Measurements from ENCODE around the gene MAN1B1. TPM values are rescaled to one million over a fixed set of nuclear protein-coding genes. Genes with fewer than 3 reads are reported as not detected.
"Not testable (repeated sequence)": the region's sequence is repeated elsewhere in the genome, so short reads cannot be mapped to it uniquely, and the experiment has no call there.

Gene MAN1B1
- total RNA-seq, 1 donor from 2014 or later, result 55.1 TPM

DNA sequence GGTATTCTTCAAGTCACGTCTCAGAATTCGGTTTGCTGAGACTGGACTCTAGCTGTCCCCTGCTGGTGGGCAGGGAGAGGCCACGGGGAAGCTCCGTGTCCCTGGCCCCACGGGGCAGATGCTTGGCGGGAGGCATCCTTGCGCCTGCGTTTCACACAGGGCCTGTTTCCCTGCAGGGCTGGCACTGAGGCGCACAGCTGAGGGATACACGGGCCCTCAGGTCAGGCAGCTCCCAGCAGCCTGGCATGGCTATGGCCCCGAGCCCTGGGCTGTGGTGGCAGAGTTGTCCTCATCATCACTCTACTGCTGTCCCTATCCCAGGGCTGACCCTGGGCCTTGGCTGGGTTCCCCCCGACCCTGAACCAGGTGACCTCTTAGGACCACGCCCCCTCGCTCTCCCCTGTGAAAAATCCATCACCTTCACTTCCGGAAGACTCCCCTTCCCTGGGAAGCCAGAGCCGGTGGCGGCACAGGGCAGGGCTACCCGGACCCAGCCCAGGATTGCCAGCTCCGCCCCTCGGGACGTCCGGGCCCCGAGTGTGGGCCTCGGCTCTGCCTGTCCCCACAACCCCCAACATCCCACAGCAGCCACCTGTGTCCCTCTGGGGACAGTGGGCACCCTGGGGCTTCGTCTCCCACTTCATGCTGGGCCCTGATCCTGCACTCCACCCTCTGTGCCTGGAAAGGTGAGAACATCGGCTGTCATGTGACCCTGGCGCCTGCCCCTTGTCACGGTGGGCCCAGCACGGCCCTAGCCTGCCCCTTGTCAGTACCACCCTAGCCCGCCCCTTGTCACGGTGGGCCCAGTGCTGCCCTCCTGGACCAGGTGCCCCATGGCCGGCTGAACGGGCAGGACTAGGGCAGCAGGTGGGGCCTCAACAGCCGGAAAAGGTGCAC is 22.7 kb downstream of the MAN1B1 start:
- intact Hi-C loops (cut with micrococcal nuclease), result no loop called here

DNA sequence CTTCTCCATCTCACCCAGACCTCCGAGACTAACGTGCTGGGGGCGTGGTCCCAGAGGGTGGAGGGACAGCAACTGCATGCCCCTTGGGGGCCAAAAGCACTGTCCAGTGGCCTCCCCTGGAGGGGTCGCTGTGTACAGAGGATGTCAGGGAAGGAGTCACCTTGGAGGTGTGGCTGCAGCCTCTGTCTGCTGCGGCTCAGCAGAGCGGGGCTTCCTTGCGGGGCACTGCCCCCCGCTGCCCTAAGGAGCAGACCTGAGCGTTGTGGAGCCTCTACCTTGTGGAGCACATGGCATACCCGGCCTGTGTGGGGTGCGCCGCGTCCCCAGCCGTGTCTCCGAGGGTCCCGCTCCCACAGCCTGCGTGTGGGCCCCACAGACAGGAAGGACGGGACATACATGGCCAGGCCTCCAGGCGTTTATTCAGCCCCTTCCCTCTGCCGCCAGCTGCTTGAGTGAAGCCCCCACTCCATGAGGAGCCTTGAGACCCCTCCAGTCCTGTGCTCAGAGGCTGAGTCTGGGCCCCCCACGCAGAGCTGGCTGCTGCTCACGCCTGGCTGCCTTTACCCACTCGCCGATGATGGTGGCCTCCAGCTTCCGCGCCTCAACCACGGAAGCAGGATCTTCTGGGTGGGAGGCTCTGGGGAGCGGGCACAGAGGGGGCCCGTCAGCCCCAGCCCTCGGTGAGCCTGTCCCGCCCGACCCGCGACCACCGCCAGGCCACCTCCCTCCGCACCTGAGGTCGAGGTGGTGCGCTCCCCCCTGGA is 23.5 kb downstream of the MAN1B1 start:
- intact Hi-C loops (cut with micrococcal nuclease), result no loop called here

DNA sequence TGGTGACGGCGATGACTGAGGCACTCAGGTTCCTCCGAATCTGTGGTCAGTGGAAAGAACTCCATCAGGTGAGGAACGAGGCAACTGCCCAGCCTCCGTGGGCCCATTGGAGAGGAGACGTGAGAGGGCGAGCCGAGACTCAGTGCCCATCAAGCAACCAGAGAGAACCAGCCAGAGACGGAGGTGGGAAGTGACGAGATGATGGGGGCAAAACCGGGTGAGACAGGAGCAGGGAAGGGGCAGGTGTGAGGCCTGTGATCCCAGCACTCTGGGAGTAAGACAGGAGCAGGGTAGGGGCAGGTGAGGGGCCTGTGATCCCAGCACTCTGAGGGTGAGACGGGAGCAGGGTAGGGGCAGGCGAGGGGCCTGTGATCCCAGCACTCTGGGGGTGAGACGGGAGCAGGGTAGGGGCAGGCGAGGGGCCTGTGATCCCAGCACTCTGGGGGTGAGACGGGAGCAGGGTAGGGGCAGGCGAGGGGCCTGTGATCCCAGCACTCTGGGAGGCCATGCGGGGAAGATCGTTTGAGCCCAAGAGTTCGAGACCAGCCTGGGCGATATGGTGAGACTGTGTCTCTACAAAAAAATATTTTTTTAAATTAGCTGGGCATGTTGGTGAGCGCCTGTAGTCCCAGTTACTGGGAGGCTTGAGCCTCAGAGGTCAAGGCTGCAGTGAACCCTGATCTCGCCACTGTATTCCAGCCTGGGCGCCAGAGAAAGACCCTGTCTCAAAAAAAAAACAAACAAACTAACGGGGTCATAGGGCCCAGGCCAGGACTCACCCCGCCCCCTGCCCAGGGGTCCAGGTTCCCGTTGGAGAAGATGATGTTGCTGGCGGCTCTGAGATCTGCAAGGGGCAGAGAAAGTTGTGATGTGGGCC is 24.4 kb downstream of the MAN1B1 start:
- intact Hi-C loops (cut with micrococcal nuclease), result no loop called here

DNA sequence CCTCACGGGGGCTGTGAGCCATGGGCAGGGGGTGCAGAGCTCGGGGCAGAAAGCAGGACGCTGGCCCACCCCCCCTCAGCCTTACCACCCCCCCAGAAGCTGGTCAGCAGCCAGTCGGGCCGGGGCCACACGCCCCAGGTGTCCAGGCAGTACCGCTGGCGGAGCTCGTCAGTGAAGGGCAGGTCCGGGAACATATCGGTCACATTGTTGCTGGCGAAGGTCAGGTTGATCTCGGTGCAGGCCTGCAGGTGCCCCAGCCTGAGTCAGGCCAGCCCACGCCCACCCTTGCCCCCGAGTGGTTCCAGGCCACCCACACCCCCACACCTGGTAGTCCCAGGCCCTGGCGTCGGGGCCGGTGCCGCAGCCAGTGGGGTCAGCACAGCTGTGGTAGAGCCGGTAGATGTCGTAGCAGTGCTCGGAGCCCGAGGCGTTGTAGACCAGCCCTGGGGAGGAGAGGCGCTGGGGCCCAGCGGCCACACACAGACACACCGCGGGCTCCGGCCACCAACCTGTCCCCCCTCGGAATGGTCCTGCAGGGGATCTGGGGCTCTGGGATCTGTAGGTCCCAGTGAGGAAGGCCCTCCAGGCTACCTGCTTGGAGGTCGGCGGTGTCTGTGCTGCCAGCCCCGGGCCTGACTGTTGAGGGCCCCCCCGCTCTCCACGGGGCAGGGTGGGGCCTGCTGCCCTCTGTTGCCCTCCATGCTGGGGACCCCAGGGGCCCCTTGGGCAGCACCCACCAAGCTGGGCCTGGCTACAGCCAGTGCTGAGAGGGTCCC is 25.2 kb downstream of the MAN1B1 start:
- intact Hi-C loops (cut with micrococcal nuclease), result no loop called here

DNA sequence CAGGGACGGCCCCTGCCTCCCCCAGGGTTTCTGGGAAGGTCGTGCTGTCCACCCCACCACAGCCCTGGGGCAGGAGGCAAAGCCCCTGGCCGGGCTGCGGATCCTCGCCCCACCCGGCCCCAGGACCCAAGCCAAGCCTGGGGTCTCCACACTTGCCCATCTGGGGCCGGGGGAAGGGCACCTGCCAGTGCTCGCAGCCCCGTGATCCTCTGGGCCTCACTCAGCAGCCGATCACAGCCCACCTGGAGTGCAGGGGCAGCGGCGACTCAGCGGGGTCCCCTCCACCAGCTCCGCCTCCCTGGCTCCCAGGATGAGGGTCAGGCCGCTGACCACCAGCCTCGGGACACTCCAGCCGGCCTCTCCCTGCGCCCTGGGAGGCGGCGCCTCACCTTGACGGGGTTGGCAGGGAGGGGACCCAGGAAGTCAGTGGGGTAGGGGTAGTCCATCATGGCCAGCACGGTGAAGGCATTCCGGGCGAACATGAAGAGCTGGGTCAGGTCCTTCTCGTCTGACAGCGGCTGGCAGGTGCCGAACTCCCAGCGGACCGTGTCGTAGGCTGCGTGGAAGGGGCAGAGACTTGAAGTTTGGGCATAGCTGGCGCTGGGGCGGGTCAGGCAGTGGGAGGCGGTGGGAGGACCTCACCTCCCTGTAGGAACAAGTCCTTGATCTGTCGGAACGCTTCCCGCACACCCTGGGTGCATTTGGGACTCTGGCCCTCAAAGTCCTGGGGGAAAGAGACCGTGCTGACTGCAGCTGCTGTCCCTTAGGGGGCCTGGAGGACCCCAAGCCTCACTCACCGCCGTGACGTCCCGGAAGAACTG is 26.0 kb downstream of the MAN1B1 start:
- intact Hi-C loops (cut with micrococcal nuclease), result no loop called here

DNA sequence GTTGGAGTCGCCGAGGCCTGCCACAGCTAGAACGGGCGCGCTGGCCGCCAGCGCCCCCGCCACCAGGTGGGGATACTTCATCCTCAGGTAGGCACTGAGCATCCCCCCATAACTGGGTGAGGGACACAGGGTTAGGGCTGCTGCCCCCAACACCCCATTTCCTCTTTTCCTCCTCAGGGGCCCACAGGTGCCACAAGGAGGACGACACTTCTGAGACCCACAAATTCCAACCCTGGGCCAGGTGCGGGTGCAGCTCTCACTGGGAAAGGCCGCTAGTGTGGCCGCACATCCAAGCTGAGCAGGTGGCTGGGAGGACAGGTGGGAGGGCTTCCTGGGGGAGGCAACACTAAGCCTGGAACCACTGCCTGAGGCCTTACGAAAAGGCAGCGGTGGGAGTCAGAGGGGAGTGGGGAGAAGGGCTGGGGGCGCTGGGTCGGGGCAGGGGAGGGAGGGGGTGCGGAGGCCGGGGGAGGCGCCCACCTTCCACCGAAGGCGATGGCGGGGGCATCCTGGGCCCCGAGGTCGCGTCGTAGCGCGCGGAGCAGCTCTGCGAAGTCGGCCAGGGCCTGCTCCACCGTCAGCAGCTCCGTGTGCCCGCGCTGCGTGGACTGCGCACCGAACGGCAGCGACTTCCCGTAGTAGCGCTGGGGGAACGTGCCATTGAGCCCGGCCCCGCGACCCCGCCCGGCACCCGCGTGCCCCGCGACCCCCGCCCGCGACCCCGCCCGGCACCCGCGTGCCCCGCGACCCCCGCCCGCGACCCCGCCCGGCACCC is 26.8 kb downstream of the MAN1B1 start:
- intact Hi-C loops (cut with micrococcal nuclease), result loop anchor here (1.0 kb wide), 4 partner anchors 18 to 110 kb away; partner anchors contain the start of genes MAN1B1 and SAPCD2

DNA sequence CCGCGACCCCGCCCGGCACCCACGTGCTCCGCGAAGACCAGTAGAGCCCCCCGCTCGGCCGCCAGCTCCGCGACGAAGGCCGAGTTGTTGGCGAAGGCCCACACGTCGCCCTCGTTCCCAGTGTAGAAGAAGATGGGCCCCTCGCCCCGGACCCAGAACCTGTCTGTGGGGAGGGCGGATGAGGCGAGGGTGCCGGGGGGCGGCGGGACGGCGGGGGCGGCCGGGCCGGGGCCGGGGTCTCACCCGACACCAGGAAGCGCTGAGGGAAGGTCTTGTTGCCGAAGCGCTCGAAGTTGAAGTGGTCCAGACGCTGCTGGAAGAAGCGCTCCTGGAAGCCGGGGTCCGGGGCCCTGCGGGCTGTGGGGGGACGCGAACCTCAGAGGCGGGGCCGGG is 27.4 kb downstream of the MAN1B1 start:
- intact Hi-C loops (cut with micrococcal nuclease), result loop anchor here (1.0 kb wide), 4 partner anchors 19 to 109 kb away; partner anchors contain the start of genes MAN1B1 and SAPCD2

DNA sequence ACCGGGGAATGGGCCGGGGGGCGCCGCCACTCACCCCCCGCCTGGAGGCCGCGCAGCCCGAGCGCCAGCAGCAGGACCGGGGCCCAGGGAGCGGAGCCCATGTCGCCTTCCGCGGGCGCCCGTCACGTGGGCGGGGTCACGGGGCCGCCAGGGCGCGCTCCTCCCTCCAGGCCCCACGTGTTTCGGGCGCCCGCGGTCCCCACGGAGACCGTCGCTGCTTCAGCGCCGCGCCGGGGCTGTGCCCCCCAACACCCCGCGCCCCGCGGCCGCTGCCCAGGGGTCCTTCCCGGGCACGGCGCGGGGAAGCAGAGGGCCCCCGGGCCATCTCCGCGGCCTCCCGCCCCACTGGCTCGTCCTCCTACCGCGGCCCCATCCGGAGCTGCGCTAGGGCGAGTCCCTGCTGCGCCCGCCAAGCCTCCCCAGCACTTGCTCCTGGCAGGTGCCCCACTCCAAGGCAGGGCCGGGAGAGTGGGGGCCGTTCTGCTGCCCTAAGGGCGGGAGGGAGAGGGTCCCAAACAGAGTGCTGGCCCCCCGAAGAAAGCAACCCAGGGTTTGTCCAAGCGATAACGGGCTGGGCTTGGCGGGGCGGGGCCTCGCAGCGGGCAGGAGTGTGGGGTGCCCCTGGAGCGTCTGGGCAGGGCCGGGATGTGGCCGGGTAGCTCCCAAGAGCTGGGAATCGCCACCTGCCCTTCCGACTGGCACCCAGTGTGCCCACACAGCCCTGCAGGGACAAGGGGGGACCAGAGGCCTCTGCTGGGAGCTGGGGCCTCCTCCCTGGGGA is 28.0 kb downstream of the MAN1B1 start, which contains the start of gene DPP7:
Gene DPP7, minus strand, starts transcription at position 121 of the 781 bp plus-strand sequence. Its CDS starts 20 bp downstream, at position 101.
- intact Hi-C loops (cut with micrococcal nuclease), result loop anchor here (1.0 kb wide), 4 partner anchors 20 to 108 kb away; partner anchors contain the start of genes MAN1B1 and SAPCD2

DNA sequence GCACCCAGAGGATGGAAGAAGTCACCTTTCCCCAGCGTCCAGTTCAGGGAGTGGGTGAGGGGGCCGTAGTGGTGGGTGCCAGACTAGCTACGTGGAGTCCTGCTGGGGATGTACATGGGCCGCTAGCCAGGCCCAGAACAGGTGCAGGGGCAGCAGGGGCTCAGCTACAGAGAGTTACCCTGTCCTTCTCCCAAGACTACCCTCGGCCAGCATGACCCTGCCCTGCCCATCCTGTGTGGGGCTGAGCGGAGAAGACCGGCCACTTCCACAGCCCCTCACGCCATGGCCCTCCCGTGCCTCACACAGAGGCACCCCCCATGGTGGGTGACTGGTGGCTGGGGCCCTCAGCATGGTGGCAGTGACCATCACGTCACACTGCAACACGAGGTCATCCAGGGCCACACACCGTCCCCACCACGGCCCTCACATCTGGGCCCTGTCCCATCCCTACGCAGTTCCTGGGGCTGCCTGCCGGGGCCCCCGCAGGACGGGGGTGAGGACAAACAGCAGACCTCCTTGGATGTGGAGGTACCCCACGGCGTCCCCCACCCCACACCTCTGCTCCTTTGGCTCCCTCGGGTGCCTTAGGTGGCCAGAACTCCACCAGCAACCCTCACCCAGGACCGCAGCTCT is 28.7 kb downstream of the MAN1B1 start:
- intact Hi-C loops (cut with micrococcal nuclease), result no loop called here

DNA sequence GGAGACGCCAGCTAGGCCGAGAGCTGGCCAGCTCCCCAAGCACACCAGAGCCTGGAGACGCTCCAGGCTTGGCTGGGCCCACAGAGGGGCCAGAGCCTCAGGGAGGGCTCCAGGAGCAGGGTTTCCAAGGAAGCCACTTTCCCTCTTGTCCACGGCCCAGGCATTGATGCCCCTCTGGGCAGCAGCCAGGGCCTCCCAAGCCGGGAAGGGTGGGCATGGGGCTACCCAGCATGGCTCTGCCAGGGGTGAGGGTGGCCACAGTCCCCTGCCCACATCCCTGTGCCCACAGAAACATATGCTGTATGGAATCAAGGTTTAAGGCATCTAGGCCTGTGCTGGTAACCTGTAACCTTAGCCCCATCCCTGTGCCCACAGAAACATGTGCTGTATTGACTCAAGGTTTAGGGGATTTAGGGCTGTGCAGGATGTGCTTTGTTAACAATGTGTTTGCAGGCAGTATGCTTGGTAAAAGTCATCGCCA is 29.3 kb downstream of the MAN1B1 start:
- intact Hi-C loops (cut with micrococcal nuclease), result no loop called here

DNA sequence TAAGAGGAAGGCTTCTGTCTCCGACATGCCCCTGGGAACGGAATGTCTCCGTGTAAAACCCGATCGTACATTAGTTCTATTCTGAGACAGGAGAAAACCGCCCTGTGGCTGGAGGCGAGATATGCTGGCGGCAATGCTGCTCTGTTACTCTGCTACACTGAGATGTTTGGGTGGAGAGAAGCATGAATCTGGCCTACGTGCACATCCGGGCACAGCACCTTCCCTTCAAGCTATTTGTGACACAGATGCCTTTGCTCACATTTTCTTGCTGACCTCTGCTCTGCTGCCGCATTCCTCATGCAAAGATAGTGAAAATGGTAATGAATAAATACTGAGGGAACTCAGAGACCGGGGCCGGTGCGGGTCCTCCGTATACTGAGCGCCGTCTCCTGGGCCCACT is 29.9 kb downstream of the MAN1B1 start:
- intact Hi-C loops (cut with micrococcal nuclease), result no loop called here

DNA sequence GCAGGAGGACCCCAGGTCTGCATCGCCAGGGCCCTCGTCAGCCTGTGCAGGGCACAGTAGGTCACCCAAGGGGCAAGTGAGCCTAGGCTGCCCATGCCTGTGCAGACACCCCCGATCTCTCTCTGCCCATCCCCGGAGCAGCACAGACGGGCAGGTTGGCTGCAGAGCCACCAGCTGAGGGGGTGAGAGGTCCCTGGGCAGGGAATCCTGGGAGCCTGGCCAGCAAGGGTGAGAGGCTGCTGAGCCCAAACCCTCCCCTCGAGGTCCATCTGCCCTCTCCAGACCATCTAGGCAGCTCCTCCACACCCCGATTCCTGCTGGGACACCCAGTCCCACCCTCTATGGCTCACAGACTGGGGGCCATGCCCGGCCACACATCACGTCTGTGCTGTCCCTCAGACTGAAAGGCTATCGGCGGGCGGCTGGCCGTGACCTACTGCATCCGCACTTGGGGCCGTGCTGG is 30.5 kb downstream of the MAN1B1 start:
- intact Hi-C loops (cut with micrococcal nuclease), result no loop called here

DNA sequence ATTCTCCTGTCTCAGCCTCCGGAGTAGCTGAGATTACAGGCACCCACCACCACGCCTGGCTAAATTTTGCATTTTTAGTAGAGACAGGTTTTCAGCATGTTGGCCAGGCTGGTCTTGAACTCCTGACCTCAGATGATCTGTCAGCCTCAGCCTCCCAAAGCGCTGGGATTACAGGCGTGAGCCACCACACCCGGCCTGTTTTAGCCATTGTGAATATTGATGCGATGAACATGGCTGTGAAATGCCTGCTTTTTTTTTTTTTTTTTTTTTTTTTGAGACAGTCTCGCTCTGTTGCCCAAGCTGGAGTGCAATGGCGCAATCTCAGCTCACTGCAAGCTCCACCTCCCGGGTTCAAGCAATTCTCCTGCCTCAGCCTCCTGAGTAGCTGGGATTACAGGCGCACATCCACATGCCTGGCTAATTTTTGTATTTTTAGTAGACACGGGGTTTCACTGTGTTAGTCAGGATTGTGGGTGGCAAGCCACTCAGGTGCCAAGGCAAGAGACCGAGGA is 31.4 kb downstream of the MAN1B1 start:
- intact Hi-C loops (cut with micrococcal nuclease), result loop anchor here (1.0 kb wide), 1 partner anchor 118 kb away; no protein-coding TSS in a partner anchor

DNA sequence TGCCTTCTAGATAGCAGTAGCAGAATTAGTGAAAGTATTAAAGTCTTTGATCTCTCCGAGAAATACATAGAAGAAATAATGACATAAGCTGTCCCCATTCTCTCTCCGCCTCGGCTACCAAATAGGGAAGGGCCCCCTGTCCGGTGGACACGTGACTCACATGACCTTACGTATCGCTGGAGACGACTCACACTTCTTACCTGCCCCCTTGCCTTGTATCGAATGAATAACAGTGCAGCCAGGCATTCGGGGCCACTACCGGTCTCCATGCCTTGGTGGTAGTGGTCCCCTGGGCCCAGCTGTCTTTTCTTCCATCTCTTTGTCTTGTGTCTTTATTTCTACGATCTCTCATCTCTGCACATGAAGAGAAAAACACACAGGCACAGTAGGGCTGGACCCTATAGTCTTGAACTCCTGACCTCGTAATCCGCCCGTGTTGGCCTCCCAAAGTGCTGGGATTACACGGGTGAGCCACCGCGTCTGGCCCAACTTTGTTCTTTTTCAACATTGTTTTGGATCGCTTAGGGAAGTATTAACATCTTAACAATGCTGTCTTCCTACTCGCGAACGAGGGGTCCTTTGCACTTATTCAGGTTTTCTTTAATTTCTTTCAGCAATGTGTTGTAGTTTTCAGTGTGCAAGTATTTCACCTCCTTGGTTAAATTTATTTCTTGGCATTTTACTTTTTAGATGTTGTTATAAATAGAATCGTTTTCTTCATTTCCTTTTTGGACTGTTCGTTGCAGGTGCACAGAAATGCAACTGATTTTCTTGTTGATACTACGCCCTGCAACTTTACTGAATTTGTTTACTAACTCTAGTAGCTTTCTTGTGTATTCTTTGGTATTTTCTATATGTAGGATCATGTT is 35.4 kb downstream of the MAN1B1 start:
- intact Hi-C loops (cut with micrococcal nuclease), result not testable (repeated sequence)

DNA sequence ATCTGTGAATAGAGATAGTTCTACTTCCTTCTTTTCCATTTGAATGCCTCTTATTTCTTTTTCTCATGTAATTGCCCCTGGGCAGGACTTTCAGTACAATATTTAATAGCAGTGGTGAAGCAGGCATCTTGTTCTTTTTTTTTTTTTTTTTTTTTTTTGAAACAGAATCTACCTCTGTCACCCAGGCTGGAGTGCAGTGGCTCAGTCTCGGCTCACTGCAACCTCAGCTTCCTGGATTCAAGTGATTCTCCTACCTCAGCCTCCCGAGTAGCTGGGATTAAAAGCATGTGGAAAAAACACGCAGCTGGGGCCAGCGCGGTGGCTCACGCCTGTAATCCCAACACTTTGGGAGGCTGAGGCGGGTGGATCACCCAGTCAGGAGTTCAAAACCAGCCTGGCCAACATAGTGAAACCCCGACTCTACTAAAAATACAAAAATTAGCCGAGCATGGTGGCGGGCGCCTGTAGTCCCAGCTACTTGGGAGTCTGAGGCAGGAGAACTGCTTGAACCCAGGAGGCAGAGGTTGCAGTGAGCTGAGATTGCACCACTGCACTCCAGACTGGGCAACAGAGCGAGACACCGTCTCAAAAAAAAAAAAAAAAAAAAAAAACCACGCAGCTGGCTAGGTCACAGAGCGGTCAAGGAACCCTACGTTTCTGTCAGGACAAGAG is 36.1 kb downstream of the MAN1B1 start:
- intact Hi-C loops (cut with micrococcal nuclease), result not testable (repeated sequence)

Data from T-helper 2 cell treated with Interferon-gamma antibody and Interleukin-4, amounts not matched to agents 100 ng/mL and 5 ng/mL, for 36 hours (primary cell).